ENCODE data around the gene SLC28A1.

Gene SLC28A1

GRCh38 chr15:84887938-84888337 is 3.5 kb downstream of the SLC28A1 start:
- DNase-seq, result no peak

- no peak for DNase-seq
These were observed 4.2 kb downstream of the SLC28A1 start for GRCh38 chr15:84888639-84889038.

GRCh38 chr15:84889313-84889990 is 5.0 kb downstream of the SLC28A1 start:
- DNase-seq, result no peak

DNA sequence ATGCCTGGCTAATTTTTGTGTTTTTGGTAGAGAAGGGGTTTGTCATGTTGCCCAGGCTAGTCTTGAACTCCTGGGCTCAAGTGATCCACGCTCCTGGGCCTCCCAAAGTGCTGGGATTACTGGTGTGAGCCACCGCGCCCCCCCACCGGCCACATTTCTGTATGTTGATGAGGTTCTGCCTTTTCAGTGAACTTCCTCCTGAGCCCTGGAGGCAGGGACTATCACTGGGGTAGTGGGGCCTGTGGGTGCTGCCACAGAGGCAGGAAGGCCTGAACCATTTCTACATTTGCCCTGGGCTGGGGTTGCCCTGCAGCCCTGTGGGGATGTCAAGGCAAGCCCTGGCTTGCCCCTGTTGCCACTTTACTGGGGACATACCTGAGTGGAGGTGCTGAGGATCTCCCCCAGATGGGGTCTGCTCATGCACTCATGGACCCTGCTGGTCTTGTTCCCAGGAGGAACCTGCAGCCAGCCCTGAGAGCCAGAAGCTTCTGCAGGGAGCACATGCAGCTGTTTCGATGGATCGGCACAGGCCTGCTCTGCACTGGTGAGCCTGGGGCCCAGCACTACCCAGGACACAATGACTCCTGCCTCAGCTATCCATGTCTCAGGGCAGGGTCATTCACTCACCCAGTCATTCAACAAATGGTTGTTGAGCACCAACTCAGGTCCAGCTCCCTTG is 5.7 kb downstream of the SLC28A1 start:
- DNase-seq, result no peak

DNA sequence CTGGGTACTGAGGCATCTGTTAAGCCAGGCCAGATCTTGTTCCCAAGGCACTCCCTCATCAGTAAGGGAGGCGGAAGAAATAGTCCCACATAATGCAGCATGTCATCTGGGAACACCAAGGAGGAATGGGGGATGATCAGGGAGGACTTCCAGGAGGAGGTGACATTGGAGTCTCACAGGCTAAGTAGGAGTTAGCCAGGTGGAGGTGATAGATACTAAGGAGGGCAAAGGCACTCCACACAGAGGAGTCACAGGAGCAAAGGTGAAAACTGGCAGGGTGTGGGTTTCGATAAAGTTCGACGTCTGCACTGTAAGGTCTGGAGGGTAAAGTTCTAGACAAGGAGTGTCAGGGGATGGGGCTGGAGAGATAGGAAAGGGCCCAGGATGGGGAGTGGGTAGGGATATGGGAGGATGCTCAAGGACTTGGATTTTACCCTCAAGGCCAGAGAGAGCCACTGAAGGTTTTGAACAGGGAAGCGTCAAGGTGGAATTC is 6.3 kb downstream of the SLC28A1 start:
- no peak for DNase-seq

- DNase-seq, result no peak
These were observed 6.9 kb downstream of the SLC28A1 start for GRCh38 chr15:84891339-84891738.

GRCh38 chr15:84892786-84893307 is 8.4 kb downstream of the SLC28A1 start:
- DNase-seq, result no peak

DNA sequence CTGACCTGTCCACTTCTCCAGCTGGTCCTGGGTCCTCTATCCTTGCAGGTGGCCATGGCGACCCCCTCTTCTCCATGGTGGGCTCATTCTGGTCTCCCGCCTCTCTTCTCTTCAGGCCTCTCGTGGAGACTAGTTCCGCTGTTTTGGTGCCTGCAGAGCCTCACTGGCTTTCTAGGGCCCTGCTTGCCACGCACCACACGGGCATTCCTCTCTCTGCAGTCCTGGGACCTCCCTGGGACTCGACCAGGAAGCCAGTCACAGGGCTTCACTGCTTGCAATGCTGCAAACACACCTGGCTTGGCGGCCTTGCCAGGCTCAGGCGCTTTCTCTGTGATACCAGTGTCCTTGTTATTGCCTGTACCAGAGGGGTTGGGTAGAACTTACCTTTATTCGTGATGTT is 9.1 kb downstream of the SLC28A1 start:
- DNase-seq, result no peak

DNA sequence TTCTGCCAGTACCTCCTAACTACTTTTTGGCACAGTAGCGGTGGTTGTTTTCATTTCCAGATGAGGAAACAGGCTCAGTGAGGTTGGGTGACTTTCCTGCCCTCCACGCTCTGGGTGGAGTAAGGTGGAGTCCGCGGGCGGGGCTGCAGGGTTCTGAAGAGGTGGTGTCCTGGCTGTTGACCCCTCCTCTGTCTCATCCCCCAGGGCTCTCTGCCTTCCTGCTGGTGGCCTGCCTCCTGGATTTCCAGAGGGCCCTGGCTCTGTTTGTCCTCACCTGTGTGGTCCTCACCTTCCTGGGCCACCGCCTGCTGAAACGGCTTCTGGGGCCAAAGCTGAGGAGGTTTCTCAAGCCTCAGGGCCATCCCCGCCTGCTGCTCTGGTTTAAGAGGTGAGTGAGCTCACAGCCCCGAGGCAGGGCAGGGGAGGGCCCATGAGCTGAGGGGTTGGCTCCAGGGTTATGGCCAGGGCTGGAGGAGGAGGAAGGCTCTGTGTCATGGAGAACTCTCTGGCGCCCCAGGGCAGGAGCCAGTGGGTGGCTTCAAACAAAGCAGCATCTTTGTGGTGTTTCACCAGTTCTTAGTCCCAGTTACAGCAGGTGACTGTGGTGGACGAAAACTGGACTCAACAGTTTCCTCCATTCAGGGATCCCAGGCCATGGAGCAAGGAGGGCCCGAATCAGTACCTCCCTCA is 10.4 kb downstream of the SLC28A1 start:
- DNase-seq, result no peak

DNA sequence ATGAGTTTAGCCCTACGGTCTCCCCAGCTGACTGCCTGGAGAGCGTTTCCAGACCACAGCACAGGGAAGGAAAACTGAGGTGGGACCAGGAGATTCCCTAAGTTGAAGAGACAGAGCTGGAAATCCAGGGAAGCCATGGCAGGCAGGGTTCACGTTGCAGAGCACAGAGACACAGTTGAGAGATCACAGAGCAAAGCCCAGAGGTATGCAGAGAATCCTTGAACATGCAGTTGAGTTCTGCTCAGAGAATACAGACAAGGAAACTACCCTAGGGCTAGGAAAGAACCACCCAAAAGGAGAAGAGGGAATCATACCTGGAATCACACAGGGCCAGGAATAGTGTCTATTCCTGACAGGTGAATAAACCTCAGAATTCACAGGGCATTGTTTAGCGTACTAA is 14.3 kb downstream of the SLC28A1 start:
- no peak for DNase-seq

- no peak for DNase-seq
These were observed 15.3 kb downstream of the SLC28A1 start for GRCh38 chr15:84899750-84900149.

DNA sequence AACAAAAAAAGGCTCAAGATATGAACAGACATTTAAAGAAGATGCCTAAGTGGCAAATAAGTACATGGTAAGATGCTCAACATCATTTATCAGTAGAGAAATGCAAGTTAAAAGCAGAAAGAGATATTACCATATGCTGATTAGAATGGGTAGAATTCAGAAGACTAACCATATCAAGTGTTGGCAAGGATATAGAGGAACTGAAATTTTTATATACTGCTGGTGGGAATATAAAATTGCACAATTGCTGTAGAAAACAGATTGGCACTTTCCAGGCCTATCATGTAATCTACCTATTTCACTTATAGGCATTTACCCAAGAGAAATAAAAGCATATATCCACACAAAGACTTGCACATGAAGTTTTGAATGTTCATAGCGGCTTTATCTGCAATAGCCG is 17.1 kb downstream of the SLC28A1 start:
- no peak for DNase-seq

DNA sequence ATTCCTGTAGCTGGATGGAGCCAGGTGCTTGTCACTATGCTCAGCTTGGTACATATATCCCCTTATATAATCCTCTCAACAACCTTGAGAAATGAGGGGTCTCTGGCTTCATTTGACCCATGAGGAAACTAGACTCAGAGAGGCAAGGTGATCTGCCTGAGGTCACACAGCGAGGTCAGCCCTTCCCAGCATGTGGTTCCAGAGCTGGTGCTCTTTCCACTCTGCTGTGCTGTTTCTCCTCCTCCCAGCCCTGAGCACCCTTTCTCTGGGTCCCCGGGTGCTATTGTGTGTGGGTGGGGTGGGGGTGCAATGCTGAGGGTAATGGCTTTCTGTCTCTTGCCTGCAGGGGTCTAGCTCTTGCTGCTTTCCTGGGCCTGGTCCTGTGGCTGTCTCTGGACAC is 19.3 kb downstream of the SLC28A1 start:
- DNase-seq, result no peak

GRCh38 chr15:84904419-84904818 is 20.0 kb downstream of the SLC28A1 start:
- no peak for DNase-seq

DNA sequence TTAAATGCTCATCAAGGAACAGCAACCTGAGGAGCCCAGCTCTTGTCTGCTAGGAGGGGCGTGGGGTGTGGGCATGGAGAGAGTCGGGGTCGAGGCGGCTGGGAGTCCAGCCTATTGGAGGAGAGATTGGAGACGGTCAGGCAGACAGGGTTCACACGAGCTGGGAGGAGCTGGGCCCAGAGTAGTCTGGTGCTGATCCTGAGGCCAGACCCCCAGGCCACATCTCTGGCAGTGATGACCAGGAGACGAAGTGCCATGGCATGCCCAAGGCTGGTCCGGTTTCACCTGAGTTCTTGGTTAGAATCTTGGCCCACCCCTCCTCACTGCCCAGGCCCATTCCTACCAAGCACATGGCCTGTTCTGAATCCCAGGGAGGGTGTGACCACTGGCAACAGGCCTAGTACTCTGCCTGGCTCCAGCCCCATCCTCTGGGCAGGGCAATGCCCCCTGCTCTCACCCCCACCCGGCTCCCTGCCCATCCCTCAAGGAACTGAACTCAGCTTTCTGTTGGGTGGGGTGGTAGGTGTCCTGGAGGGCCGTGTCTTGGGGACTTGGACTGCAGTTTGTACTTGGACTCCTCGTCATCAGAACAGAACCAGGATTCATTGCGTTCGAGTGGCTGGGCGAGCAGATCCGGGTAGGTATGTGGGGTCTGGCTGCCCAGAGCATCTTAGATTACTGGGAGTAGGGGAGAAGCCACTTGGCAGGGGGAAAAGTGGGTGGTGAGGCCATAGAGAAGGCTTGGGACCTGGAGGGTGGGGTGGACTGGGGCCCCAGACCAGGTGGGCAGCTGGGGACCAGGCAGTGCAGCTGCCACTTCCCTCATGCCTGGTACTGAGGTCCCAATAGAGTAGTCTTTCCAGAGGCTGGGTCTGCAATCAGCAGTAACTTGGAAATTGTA is 20.8 kb downstream of the SLC28A1 start:
- DNase-seq, result no peak

- no peak for DNase-seq
These were observed 23.3 kb downstream of the SLC28A1 start for GRCh38 chr15:84907731-84908130.

DNA sequence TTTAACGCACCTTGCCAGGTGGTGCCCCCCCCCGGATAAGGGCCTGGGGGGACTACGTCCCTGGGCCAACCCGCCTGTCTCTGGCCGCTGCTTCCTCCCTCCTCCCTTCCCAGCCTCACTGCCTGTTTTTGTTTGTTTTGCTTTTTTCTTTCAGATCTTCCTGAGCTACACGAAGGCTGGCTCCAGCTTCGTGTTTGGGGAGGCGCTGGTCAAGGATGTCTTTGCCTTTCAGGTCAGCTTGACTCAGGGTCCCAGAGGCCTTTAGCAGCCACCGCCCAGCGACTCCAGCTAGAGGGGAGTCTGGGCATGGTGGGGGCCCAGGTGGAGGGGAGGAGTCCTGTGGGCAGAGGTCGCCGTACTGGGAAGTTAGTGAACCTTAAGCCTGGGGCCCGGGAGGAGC is 24.1 kb downstream of the SLC28A1 start:
- no peak for DNase-seq

DNA sequence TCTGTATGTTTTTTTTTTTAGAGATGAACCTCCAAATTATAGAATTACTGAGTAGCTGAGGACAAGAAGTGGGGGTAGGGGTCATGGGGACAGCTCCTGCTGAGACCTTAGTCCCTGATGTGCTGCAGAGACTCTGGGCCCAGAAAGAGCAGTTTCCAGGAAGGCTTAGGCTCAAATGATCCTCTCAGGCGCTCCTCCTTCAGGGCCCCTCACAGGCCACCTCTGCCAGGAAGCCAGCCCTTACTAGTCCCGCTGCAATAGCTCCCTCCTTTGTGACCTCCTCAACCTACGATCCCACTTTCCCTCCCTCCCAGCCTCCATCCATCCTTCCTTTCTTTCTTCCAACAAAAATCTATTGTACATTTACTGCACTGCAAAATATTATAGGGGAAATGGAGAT is 24.6 kb downstream of the SLC28A1 start:
- no peak for DNase-seq

- no peak for DNase-seq
These were observed 25.3 kb downstream of the SLC28A1 start for GRCh38 chr15:84909782-84910181.

DNA sequence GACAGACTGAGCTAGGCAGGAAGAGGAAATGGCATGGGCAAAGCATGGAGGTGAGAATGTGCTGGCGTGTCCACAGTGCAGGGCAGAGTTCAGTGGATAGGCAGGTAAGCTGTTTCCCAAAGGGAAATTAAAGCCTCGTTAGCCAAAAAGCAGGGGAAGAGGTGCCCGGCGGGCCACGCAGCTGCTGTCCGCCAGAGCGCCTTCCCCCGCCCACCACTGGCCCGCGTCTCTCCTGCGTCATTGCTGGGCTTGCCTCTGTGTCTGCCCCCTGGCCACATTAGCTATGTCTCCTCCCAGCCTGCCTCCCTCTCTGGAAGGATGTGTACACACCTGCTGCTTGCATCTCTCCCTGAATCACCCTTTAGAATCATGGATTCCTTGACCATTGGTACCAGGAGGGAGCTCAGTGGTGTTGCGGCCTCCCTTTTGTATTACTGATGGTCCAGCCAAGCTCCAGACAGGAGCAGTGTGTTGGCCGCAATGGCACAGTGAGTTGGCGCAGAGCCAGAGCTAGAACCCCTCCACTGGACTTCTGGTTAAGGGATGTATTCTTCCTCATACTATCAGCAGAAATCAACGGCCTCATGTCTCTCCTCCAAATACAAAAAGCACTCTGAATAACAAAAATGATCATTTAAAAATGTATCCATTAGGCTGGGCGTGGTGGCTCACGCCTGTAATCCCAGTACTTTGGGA is 26.6 kb downstream of the SLC28A1 start:
- no peak for DNase-seq

DNA sequence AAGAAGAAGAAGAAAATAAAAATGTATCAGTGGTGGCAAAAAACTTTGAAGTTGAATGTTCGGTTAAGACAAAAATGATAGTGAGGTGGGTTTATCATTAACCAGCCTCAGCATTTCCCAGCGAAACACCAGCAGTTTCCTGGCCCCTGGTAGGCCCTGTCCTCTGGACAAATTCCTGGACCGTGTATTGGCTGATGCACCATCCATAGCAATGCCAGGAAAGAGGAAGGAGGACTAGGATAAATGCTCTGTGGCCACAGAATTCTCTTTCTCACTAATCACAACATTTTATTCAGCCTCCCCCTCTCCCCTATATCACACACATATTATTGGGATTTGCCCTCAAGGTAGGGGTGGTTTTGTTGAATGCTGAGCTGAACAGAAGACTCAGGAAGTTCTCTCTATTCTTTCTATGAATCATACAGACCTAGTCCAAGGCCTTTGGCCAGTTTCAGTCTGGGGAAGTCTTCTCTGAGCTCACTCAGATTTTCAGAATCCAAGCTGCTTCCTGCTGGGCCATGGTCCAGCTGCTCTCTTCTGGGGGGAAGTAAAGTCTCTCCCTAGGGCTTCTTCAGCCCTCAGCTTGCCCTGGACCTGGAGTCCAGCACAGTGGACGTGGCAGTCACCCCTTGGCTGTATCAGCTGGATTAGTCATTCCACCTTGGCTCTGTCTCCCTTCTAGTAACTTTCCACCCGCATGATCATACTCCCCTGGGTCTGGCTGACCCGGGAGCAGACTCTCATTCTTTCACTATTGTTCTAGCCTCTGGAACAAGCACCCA is 27.6 kb downstream of the SLC28A1 start:
- DNase-seq, result no peak

All from activated T-cell treated with anti-CD3 and anti-CD28 coated beads for 4 hours (primary cell).